HPDE6-E6E7 (cell line): ENCODE results near the gene MS4A15.

ENCODE experiments used
- DNase-seq: peaks from one replicate; pipeline ENCODE4 v3.0.0; 2011; ENCODE audit warnings: missing footprints; ENCODE audit errors: extremely low spot score

The MS4A15 gene

DNA sequence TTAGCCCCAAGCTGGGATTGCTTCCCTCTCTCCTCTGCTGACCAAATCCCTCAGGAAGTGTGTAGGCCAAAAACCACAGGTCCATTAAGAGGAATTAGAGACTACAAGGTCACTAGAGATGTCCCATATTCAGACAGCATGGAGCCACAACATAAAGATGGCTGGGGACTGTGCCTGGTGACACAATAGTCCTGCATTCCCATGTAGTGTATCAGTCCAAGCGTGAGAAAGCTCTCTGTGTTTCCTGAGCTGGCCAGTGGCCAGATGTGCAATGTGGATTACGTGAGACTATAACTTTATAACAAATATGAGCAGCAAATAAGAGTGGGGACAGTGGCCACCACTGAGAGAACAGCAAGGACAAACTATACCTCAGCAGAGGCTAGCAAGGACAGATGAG is 20.9 kb downstream of the MS4A15 start:
- peak; percentile 31 for DNase-seq

DNA sequence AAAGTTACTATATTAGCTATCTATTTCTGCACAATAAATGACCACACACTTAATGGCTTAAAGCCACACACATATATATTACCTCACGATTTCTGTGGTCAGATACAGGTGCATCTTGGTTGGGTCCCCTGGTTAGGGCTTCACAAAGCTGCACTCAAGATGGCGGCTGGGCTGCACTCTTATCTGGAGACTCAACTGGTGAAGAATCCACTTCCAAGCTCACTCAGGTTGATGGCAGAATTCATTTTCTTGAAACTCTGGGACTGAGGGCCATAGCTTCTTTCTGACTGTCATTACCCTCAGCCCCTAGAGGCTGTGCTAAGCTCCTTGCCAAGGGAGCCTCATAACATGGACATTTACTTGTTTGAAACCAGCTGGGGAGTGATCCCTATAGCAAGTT is 23.4 kb downstream of the MS4A15 start:
- DNase-seq = no peak

DNA sequence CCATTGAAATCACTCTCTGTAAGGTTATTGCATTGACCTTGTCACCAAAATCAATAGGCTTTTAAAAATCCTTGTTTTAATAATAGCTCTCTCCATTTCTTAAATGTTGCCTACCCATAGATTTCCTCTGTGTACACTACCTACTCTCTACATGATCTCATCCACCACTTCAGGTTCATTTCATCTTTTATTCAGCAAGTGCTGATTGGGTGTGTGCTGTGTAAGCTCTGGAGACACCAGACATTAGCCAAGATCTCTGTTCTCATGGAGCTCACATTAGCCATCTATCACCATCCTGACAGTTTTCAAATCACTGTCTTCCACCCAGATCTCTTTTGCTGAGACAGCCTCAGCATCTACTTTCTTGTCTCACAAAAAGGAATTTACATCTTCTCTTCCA is 24.1 kb downstream of the MS4A15 start:
- DNase-seq = no peak

DNA sequence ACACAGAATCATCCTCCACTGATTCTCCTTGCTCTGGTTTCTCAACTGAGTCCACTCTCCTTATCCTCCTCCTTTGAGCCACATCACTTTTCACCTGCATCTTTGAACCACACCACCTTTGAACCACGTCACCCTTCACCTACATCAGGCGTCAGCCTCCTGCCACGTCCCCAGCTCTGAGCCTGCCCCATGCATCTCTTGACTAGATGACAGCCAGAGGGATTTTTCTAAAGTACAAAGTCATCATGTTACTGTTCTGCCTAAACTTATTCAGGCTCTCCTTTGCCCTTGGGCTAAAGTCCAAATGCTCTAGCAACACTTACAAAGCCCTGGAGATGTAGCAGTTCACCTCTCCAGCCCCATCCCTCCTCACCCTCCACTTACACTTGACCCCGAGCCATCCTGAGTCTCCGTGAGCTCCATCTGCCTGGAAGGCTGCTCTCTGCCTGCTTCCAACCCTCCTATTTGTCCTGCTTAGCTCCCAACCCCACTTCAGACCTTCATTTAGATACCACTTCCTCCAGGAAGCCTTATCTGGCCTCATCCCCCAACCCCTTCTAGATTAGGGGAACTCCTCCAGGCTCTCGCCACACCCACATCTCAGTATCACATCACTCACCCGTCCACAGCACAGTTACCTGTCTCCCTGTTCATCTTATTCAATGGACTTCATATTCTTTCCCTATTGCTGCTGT is 24.8 kb downstream of the MS4A15 start:
- DNase-seq = no peak

DNA sequence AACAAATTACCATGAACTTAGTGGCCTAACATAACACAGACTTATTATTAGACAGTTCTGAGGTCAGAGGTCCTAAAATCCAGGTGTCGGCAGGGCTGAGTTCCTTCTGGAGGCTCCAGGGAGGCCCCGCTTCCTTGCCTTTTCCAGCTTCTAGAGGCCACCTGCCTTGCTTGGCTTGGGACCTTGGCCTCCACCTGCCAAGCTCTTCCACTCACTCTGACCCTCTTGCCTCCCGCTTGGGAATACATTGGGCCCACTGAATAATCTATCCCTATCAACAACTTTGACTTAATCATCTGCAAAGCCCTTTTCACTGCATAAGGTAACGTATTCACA is 25.3 kb downstream of the MS4A15 start:
- DNase-seq = no peak

DNA sequence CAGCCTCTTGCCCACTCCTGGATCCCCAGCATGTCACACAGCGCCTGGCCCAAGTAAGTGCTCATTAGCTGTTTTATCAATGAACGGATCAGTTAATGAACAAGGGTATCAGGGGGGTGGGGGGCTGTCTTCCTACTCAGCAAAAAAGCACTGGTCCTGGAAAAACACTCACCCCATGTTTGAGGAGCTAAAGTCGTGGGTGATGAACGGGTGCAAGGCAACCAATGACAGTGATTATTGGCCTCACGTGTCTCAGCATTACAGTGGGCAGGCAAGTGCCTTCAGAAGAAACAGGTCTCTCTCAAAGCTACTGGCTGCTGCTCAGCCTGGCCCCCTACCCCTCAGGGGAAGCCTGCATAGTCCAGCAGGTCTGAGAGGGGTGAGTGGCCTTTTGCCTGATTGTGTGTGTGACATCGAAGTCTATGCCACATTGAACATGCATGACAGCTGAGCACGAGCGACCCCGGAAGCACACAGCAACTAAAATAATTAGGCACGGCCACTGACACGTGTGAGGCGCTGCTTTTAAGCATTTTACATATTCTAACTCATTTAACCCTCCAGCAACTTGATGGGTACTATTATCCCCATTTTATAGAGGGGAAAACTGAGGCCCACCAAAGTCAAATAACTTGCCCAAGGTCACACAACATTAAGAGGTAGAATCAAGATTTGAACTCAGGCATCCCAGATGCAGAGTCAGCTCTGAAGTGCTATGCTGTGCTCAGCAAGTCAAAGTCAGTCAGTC is 25.9 kb downstream of the MS4A15 start:
- DNase-seq = no peak

DNA sequence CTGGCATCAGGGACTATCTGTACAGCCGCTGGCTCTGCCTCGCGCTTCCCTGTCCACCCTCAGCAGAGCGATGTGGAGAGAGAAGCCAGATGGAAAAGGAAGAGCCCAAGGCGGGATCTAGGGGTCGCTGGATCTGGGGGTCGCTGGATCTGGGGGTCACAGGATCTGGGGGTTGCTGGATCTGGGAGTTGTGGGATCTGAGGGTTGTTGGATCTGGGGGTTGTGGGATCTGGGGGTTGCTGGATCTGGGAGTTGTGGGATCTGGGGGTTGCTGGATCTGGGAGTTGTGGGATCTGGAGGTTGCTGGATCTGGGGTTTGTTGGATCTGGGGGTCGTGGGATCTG is 26.4 kb downstream of the MS4A15 start:
- no peak for DNase-seq

DNA sequence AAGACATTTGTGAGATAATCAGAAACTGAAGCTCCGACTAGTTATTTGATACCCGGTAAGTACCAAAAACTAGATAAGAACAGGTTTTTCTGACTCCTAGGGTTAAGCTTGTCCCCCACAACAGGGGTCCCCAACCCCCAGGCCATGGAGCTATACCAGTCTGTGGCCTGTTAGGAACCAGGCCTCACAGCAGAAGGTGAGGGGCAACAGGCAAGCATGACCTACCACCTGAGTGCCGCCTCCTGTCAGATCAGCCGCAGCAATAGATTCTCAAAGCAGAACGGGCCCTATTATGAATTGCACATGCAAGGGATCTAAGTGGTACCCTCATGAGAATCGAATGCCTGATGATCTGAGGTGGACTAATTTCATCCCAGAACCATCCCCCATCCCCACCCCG is 27.2 kb downstream of the MS4A15 start:
- DNase-seq = no peak

DNA sequence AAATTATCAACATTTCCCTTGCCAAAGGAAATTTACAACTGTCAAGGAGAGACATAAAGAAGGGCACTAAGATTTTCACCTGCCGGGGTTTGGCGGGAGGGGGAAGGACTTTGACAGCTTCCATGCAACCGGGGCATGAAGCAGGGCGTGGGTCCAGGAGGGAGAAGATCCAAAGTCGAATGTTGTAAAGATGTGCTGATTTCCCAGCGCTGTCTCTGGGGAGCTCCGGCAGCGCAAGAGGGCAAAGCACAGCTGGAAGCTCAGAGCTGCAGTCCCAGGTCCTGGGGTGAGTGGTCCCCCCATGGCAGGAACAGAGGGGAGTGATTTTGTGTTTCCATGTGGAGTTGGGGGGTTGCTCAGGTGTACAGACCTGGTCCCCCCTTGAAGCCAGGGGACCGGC is 28.5 kb downstream of the MS4A15 start, which contains the start of gene MS4A10:
Gene MS4A10, plus strand, starts transcription at position 198 of the 400 bp plus-strand sequence. CDS start 5,003 bp downstream, outside the sequence.
- no peak for DNase-seq

DNA sequence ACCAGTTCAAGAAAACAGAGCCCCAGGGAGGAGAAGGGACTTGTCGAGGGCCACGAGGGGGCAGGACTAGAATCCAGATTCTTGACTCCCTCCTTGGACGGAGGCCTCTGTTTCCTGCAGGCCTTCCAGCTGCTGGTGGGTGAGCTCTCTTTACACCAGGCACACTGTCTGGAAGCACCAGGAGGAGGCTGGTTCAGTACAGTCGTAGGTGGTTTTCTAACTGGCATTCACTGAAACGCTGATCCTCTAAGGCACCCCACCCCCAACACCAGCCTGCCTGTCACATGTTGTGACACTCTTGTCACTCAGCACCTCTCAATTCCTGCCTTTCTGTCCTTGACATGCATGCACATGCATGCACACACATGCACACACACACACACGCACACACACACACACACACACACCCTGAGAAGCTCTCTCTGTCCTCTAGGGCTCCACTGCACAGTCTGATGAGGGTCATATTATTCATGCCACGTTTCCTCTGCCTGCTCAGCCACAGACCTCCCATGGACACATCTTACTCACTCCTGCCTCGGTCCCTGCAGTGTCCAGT is 29.2 kb downstream of the MS4A15 start:
- DNase-seq = no peak

DNA sequence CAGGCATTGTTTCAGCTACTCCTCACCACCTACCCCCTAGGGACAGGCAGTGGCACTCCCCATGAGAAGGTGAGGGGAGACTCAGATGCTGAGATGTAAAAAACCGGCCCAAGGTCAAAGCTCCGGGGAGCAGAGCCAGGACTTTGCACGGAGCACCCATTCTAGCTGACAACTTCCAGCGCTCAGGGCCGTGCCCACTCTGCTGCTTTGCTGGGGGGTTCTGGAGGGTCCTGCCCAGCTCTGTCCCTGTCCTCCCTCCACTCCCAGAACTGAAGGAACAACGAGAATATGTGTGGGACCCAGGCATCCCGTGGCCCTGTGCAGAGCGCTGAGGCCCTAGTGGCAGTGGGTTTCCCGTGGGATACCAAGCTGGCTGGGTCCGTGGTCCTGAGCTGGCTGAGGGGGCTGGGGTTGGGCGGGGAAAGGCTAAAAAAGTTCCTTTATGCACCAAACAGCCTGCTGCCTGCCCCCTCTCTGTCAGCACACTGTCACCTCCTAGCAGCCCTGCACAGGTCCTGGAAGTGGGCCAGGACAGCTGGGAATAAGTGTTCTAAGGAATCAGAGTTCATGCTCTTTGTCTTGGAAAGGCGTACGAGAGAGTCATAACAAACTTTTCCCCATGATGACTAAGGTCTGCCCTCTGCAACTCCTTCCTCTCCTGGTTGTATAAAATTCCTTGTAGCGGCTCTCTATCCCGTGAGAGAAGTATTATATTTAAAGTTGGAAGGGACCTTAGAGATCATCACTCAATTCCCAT is 30.3 kb downstream of the MS4A15 start:
- no peak for DNase-seq

DNA sequence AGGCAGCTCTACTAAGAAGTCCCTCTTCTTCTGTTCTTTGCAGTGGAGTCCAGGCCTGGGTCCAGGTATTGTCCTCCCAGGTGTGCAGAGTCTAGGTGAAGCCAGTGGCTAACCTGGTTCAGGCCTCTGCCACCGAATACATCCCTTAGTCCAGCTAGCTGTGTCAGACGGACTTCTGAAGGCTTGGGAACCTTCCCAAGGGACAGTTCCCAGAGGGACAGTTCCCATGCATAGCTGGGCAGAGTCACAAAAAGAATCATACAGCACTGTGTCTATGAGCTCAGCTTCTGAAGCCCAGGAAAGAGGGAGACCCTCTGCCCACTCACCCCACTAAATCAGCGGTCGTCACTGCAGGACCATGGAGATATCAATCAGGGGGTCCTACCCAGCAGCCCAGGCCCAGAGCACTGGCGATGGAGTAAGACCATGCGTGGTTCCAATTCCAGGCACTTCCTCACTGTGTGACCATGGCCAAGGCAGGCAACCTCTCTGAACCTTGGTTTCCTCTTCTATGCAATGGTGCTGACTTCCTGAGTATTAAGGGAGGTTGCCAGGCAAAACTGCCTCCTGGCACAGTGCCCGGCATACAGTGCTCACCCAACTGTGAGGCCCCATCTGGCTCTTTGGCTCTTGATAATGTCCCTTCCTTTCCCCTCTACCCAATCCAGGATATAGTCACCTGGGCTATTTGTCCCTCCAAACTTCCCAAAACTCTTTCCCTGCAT is 31.9 kb downstream of the MS4A15 start:
- no peak for DNase-seq

DNA sequence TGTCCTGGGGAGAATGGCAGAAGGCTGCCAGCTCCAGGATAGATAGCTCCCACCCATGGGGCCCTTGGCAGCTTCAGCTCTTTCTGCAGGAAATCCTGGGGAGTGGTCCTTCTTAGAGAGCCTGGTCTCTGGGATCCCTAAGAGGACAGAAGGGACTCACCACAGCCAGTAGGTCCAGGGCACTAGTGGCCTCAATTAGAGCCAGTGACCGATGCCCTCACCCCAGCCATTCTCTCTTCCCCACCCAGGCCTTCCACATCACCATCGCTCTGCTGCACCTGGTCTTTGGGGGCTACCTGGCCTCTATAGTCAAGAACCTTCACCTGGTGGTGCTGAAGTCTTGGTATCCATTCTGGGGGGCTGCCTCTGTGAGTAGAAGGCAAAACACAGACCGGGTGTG is 34.1 kb downstream of the MS4A15 start:
- DNase-seq = no peak

DNA sequence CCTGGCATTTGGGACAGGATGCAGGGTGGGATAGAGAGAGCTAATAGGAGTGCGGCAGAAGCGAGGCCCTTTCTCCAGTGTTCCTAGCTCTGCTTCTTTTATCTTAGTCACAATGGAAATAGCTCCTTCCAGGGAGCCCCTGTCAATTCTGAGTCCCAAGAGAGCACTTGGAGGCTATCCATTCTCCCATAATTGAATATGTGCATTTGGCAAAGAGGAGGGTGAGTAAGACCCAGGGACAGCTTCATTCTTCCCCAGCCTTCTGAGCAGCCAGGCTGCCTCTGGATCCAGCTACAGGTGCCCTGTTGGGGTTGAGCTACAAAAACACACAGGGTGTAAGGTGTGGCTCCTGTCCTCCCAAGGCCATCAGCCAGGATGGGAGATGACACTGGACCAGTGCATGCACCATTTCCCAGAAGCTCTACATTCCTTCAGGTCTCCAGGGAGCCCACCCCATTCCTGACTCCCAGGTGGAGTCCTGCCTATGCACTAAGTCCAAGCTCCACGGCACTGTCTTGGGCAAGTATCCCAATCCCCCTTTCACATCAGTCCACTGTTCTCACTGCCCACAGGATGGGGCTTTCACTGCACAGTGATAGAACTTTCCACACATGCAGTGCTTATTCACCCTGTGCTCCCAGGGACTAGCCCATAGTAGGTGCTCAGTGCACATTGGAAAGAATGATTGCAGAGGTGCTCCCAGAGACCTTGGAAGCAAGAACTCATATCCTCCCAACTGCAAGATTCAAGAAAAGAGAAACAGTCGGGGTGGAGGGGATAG is 34.7 kb downstream of the MS4A15 start:
- no peak for DNase-seq

DNA sequence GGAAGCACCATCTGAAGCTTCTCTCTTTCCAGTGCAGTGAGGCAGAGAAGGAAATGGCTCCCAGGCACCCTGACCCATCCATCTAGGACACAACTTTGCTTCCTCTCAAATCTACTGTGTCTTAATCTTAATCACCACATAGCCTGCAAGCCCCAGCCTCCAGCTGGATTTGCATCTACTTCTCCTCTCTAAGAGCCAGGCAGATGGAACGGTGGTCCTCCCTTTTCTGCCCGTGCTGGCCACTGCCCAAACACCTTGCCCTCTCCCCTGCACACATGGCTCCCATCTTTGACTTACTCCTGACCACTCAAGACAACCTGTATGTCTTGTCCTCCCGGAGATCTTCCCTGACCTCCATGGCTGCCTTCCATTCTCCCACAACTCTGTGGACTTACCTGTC is 35.9 kb downstream of the MS4A15 start:
- DNase-seq = no peak

DNA sequence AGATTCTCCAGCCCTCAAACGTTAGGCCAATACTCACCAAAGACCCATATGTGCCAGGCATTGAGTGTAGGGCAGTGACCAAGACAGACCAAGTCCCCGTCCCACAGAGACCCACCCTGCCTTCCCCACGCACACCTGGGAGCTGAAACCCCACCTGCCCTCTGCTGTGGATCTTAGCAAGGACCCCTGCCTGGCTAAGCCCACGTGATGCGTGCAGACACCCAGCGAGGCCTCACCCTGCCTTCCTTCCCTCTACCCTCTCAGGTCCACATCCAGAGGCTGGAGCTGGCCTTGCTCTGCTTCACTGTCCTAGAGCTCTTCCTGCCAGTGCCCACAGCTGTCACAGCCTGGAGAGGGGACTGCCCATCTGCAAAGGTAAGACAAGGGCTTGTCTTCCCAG is 38.6 kb downstream of the MS4A15 start:
- no peak for DNase-seq

DNA sequence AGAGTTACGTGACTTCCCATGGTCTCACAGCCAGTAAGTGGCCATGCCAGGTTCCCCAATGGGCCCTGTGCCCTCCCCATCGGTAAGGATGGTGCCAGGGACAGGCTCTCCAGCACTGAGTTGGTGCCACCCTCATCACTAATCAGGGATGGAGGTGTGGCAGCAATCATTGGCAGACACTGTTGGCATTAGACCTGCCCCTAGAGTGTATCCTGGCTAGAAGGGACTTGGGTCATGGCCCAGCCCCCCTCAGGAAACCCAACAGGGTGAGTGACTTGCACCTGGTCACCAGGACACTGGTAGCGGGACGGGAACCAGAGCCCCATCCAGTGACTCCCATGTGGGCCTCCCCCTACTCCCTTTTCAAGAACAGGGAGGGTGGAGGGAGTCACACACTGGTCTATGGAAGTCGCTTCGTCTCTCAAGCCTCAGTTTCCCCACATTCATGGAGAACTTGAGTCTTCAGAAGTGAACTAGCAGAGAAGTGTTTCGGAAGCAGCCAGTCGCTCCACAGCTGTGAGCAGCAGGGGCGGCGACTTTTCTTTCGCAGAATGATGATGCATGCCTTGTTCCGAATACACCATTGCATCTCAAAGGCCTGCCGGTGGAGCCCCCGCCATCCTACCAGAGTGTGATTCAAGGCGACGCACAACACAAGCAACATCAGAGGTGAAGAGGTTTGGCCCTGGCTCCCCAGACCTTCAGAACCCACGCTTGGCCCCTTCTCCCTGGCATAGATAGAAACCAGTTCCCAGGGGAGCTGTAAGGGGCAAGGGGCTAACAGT is 41.4 kb downstream of the MS4A15 start:
- DNase-seq = no peak

DNA sequence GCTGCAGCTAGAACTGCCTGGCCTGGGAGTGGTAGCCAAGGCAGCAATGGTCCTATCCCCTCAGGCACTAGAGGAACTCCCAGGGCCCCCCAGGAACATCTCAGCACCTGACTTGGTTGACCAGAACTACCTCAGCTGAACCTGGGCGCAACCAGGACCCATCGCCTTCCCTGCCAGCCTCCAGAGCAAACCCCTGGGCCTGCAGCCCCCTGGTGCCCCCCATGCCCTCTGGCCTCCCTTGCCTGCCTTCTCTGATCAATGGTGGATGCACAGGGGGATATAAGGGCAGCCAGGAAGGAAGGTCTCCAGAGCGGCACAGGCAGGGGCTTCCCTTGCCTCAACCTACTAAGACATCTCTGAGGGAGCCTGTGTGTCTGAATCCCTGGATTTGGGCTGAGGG is 42.0 kb downstream of the MS4A15 start:
- no peak for DNase-seq

DNA sequence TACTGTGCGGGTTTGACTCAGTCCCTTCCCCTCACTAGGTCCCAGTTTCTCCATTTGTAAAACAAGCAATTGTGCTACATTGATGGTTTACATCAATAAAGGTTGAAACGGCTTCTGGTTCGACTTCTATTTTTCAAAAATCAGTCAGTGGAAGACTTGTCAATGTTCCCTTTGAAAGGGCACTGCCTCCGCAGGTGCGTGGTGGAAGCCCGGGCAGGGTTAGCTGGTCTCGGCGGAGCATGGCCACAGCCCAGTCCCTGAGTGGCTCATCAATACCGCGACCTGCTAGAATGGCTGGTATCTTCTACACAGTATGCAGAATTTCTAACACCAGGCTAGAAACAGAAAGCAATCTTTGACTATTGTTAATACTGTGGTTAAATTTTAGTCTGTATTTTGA is 44.5 kb downstream of the MS4A15 start:
- no peak for DNase-seq

DNA sequence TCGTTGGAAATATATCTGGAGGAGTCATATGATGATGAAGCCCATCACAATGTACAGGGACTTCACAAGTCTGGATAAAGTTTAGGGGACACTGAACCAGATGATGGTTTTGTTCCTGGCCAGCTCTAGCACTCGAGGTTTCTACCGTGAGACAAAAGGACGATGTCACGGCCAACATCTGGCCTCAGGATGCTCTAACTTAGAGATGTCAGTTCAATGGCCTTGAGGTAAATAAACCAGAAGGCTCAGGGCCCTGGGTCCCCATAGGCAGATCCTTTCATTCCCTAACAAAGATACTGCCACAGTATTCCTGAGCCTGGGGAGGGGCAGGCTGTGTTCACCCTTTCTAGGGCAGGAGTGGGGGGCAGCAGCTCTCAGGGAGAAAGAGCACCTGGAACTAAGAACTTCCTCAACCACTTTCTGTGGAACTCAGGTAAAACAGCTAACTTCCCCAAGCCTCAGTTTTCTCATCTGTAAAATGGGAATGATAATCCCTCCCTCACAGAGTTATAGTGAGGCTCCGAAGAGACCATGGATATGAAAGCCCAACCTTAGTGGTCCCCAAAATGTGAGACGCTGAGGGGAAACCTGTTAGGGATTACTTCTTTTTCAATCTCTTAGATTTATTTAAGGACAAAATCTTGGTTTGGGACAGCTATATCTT is 46.7 kb downstream of the MS4A15 start:
- no peak for DNase-seq
